ENCODE data around the gene HTT. TPM values are rescaled to one million over a fixed set of nuclear protein-coding genes. Genes with fewer than 3 reads are reported as not detected.
"Not testable (repeated sequence)": the region's sequence is repeated elsewhere in the genome, so short reads cannot be mapped to it uniquely, and the experiment has no call there.

Gene HTT
- polyA plus RNA-seq, 4 donors = 28.6 to 41.3 (median 33.3) TPM

DNA sequence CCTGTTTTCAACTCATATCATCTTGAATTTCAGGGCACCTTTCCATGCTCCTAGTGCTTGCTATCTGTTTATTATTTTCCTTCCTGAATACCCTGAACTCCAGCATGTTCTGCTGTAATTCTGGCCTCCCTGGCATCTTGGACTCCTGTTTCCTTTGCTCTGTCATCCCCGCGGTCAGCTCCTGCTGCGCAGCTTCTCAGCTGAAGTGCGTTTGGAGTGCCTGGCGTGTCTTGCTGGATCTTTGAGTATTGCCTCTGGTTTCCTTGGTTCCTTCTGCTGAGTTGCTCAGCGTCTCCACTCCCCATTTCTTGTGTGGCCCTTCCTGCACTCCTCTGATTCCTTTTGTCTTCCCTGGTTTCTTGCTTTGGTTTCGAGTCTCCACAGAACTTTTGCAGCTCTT, 84.4 kb downstream of the HTT start:
- no peak for DNase-seq (ENCODE audit: low read depth in 4 of 4, low spot score in 2 of 4)

DNA sequence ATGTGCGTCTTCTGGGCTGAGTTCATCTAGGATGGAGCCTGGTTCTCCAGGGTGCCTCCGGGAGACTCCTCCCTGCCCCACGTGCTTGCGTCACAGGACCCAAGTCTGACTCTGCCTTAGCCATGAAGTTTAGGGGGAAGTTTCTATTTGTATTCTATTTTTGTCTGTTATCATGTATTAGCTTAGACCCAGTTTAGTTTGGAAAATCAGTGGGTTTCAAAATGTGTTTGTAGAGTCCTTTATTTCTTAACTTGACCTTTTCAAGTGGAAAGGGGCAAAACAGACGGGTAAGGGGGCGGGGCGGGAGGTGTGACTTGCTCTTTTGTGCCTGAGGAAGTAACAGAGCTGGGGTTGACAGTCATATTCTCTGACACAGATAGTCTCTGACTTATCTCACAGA, 86.0 kb downstream of the HTT start:
- DNase-seq (ENCODE audit: low read depth in 4 of 4, low spot score in 2 of 4) = no peak

DNA sequence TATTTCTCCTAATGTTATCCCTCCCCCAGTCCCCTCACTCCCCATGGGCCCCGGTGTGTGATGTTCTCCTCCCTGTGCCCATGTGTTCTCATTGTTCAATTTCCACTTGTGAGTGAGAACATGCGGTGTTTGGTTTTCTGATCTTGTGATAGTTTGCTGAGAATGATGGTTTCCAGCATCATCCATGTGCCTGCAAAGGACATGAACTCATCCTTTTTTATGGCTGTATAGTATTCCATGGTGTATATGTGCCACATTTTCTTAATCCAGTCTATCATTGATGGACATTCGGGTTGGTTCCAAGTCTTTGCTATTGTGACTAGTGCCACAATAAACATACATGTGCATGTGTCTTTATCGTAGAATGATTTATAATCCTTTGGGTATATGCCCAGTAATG, 86.6 kb downstream of the HTT start:
- DNase-seq (ENCODE audit: low read depth in 4 of 4, low spot score in 2 of 4) = not testable (repeated sequence)

DNA sequence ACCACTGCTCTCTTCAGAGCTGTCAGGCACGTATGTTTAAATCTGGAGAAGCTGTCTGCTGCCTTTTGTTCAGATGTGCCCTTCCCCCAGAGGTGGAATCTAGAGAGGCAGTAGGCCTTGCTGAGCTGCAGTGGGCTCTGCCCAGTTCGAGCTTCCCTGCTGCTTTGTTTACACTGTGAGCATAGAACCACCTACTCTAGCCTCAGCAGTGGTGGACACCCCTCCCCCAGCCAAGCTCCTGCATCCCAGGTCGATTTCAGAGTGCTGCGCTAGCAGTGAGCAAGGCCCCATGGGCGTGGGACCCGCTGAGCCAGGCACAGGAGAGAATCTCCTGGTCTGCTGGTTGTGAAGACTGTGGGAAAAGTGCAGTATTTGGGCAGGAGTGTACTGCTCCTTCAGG, 92.0 kb downstream of the HTT start:
- not testable (repeated sequence) for DNase-seq (ENCODE audit: low read depth in 4 of 4, low spot score in 2 of 4)

DNA sequence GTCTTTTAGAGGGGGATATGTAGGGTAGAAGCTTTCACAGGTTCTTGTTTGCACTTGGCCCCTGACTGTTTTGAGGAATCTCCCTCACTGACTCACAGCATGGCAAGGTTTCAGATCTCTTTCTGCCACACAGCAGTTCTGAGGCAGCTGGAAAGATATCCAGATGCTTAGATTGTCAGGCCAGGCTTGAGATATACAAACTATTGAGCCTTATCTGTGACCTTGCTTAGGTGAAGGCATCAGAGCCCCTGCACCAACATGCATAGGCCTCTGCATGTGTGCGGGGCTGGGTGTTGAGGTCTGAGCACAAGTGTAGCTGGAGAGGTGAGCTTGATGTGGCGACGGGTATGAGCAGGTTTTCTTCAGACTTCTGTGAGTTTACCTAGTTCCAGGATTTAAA, 93.5 kb downstream of the HTT start:
- no peak for DNase-seq (ENCODE audit: low read depth in 4 of 4, low spot score in 2 of 4)

DNA sequence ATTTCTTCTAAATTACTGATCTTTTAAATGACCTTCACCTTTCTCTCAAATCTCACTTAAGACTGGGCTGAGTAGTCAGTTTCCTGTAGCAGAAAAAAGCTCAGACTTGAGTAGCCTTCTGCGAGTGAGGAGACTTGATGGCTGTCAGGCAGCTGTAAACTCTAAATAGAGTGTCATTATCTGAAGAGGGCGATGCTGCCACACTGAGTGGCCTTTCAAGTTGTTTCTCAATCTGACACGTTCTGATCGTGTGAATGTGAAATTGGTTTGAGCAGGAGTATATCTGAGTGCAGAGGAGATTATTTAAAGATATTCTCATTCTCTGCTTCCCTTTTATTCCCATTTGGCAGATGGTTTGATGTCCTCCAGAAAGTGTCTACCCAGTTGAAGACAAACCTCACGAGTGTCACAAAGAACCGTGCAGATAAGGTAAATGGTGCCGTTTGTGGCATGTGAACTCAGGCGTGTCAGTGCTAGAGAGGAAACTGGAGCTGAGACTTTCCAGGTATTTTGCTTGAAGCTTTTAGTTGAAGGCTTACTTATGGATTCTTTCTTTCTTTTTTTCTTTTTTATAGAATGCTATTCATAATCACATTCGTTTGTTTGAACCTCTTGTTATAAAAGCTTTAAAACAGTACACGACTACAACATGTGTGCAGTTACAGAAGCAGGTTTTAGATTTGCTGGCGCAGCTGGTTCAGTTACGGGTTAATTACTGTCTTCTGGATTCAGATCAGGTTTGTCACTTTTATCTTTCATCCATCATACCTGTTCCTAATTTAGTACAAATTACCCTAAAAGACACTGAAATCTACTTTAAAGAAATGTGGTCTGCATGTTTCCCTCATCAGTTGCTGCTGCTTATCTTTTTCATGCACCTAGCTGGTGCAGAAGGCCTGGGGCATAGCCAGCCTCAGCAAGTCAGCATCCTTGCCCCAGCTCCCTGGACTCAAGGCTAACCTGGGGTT, 100.2 kb downstream of the HTT start:
- no peak for DNase-seq (ENCODE audit: low read depth in 4 of 4, low spot score in 2 of 4)

DNA sequence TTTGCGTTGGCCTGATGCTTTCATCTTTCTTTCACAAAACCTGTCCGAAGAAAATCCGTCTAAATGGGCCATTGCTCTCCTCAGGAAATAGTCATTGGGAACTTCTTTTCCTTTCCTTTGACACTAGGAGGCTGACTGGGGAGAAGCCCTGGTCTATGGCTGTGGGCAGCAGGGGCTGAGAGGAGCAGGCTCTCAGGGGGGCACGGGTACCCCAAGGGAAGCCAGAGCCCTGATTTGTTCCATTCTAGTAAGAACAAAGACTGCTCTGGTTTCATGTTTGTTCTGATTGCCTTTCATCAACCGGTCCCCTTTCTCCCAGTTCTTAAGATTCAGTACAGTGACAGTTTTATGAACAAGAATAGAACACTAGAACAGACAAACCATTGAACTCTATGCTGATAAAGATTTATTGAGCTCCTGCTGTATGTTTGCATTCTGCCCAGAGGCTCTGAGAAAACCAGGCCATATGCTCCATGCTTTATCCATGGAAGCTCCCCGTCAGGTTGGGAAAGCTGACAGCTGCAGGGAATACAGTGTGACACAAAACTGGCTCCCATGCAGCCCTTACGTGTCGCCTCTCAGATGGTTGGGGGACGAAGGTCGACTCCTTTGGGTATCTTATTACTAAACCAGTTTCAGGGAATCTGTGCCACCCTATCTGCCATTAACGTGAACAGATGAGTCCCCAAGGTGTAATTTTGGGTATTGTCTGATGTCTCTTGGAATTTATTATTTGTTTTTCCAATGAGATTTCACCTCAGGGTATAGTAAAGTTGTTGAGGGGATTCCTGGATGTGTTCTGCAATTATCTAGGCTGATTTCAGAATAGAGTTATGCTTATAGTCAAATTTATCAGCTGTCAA, 102.1 kb downstream of the HTT start:
- no peak for DNase-seq (ENCODE audit: low read depth in 4 of 4, low spot score in 2 of 4)

DNA sequence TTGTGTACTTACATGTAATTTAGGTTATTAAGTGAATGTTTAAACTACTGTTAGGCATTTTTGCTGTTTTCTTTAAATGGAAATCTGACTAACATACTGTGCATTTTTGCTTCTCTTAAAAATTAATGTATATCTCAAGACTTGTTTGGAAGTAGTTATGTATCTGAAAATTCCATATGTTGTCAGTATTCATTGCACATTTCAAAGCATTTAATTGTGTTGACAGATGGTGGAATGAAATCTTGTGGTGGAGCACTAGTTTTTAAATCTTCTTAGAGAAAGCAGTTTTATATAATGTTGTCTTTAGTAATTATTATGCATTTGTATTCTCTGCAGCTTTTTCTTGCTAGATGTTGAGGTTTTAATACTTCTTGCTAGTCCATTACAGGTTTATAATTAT, 102.9 kb downstream of the HTT start:
- no peak for DNase-seq (ENCODE audit: low read depth in 4 of 4, low spot score in 2 of 4)

DNA sequence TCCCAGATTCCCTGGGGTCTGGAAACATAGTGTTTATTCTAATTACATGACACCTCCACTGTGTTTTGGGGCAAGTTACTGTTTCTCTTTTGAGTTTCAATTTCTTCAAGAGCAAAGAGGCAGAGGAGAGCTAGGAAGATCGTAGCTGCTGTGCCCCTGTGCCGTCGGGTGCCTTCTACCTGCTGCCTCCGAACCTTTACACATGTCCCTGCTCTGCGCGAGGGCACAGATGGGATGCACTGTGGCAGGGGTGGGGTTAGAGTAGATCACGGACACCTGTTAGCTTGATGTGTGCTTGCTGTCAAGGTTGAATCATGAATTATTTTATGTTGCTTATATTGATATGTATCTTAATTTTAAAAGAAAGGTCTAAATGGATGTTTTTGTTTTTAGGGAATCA, 103.4 kb downstream of the HTT start:
- no peak for DNase-seq (ENCODE audit: low read depth in 4 of 4, low spot score in 2 of 4)

DNA sequence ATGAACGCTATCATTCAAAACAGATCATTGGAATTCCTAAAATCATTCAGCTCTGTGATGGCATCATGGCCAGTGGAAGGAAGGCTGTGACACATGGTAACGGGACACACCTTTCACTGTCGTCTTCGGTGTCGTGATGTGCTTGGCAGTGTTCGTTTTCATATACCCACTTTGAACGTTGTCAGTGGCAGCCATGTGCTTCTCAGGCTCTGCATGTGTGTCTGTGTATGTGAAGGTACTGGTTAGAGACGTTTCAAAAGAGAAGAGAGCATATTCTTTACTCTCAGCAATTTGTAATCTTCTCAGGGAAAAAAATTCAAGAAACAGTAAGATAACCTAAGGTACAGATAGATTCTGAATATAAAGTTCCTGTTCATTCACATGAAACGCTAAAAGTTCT, 103.9 kb downstream of the HTT start:
- DNase-seq (ENCODE audit: low read depth in 4 of 4, low spot score in 2 of 4) = no peak

DNA sequence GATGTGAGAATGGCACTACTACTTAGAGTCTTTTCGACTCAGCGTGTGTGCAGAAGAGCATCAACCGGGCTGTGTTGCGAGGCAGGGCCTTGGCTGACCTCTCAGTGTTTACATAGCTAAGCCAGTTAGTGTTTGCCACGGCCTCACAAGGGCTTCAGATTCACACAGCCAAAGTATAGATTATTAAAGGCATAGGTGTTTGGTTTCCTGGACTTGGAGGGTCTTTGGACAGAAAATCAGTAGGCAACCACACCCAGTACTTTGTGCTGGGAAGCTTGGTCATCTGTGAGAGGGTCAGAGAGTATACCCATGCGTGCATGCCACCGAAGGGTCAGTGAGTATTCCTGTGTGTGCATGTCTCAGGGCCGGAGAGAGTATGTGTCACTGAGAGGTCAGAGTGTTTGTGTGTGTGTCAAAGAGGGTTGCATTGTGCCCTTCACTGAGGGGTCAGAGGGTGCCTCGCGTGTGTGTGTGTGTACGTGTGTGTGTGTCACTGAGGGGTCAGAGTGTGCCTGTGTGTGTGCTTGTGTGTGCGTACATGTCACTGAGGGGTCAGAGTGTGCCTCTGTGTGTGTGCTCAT, 104.7 kb downstream of the HTT start:
- DNase-seq (ENCODE audit: low read depth in 4 of 4, low spot score in 2 of 4) = no peak

DNA sequence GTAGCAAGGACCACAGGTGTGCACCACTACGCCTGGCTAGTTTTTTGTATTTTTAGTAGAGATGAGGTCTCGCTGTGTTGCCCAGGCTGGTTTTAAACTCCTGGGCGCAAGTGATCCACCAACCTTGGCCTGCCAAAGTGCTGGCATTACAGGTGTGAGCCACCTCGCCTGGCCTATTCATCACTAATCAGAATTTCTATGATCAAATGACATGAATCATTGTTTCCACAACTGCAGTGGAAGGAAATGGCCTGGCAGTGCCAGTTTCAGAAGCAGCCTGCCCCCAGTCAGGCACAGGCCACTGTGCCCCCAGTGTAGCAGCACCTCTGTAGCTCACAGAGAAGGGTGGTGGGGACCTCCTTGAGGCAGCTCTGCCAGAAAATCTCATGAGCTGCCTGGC, 108.5 kb downstream of the HTT start:
- DNase-seq (ENCODE audit: low read depth in 4 of 4, low spot score in 2 of 4) = no peak

DNA sequence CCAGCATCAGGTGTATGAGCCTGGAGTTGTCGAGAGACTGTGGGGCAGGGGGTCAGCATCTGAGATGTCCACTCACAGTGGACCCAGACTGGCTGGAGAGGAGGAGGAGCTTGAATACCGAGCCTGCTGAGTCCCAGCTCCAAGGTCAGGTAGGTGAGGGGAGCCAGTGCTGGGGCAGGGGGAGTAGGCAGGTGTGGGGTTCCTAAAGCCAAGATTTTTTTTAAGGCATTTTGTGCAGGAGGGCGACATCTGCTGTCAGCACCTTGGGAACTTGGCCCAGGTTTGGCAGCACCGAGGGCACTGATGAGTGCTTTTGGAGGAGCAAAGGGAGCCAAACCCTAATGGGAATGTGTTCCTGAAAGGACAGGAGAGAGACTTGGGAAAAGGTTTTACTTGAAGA, 110.2 kb downstream of the HTT start:
- no peak for DNase-seq (ENCODE audit: low read depth in 4 of 4, low spot score in 2 of 4)

DNA sequence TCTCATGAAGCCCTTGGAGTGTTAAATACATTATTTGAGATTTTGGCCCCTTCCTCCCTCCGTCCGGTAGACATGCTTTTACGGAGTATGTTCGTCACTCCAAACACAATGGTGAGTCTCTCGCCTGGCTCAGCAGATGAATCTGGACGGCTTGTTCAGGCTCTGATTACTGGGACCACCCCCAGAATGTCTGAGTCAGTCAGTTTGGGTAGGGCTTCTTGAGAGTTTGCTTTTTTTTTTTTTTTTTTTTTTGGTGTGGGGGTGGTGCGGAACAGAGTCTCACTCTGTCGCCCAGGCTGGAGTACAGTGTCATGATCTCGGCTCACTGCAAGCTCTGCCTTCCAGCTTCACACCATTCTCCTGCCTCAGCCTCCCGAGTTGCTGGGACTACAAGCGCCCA, 112.1 kb downstream of the HTT start:
- no peak for DNase-seq (ENCODE audit: low read depth in 4 of 4, low spot score in 2 of 4)

DNA sequence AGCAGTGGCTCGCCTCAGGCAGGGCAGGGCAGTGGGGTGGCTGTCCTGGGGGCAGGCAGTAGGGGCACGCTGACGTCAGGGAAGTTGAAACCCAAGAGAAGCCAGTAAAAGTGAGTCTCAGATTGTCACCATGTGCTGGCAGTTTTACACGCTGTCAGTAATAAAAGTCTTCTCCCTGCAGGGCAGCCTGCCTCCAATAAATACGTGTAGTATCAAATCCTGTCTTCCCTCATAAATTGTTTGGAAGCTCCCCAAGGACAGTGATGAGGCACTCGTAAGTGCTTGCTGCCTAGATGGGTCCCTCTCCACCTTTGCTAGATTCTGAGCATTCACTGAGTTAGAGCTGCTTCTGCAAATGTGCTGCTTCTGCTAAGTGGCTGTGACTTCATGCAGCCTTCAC, 113.6 kb downstream of the HTT start:
- no peak for DNase-seq (ENCODE audit: low read depth in 4 of 4, low spot score in 2 of 4)

DNA sequence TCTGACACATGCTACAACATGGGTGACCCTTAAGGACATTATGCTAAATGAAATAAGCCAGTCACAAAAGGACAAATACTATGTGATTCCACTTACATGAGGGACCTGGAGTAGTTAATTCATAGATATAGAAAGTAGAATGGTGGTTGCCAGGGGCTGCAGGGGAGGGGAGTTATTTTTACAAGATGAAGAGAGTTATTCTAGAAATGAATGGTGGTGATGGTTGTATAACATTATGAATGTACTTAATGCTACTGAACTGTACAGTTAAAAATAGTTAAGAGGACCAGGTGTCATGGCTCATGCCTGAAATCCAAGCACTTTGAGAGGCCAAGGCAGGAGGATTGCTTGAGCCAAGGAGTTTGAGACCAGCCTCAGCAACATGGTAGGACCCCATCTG, 115.0 kb downstream of the HTT start:
- no peak for DNase-seq (ENCODE audit: low read depth in 4 of 4, low spot score in 2 of 4)

DNA sequence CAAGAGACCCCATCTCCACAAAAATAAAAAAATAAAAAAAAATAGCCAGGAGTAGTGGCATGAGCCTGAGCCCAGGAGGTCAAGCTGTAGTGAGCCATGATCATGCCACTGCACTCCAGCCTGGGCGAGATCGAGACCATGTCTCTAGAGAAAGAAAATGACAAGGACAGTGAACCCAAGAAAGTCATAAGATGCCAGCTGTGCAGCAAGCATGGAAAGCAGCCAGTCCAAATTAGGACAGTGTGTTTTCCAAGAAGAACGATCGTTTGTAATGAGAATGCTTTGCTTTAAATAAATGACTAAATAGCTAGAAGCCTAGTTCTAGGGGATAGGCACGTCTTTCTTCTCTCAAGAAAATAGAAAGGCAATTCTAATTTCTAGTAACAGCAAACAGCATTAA, 116.1 kb downstream of the HTT start:
- DNase-seq (ENCODE audit: low read depth in 4 of 4, low spot score in 2 of 4) = no peak

DNA sequence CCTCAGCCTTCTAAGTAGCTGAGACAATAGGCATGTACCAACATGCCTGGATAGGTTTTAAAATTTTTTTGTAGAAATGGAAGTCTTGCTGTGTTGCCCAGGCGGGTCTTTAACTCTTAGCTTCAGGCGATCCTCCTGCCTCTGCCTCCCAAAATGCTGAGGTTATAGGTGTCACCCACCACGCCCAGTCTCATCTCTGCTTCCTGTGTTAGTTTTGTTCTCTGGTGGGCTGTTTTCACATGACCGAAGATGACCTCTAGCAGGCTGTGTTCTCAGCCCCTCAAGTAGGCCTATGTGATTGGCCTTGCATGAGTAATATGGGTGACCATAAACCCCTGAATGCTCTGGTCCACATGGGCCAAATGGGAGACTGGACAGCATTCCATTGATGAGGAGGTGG, 117.7 kb downstream of the HTT start:
- DNase-seq (ENCODE audit: low read depth in 4 of 4, low spot score in 2 of 4) = no peak

DNA sequence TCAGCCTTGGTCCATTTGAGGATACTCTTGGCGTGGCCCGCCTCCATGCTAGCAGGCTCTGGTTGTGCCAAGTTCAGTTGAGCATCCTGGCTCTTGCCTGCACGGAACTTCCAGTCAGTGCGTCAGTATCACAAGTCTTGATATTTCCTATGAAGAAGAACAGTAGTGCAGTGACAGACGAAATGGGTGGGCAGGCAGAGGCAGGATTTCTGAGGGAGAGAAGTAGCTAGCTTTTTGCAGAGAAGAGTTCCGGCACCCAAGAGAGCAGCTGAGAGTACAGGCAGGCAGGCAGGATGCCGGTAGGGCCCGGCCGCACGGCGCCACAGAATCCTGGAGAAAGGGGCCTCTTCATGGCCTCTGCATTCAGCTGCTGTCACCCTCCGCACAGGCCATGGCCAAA, 118.3 kb downstream of the HTT start:
- DNase-seq (ENCODE audit: low read depth in 4 of 4, low spot score in 2 of 4) = no peak

DNA sequence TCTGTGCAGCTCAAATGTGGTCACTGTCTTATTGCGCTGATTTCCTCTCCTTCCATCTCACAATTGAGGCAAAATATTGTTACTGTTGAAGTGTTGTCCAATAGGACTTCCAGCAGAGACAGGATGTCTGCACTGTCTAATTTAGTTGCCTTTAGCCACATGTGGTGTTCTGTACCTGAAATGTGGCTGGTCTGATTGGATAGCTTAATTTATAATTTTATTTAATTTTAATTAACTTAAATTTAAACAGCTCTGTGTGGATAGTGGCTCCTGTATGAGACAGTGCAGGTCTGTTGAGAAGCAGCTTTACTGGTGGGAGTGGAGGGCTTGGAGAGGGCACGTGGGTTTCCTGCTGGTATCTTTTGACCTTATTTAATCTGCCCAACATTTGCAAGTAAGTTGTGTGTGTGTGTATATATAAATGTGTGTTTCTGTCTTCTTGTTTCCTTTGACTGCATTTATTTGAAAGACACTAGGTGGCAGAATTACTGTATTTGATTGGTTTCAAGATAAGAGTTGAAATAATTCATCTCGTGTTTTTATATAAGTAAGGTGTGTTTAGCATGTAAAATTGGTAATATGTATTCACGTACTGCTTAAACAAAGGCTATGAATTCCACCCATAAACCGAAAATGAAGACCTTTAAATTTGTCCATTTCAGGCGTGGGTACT, 119.2 kb downstream of the HTT start:
- no peak for DNase-seq (ENCODE audit: low read depth in 4 of 4, low spot score in 2 of 4)
